BE2C (cell line): ENCODE results near the gene SAMHD1.
A peak's percentile ranks its signal among the peaks of the same experiment; 100 is the strongest.

ENCODE experiments used
- DNase-seq: peaks from one replicate; pipeline ENCODE4 v3.0.0-alpha.2; 2020
- H3K27me3 ChIP-seq: fragments of 250-450 bp; sonication (Bioruptor Pico); 2 replicates; pipeline ENCODE4 v1.5.1; 2020; ENCODE audit warnings: mild to moderate bottlenecking
- H3K36me3 ChIP-seq: fragments of 250-450 bp; sonication (Bioruptor Pico); 2 replicates; pipeline ENCODE4 v1.5.1; 2020; ENCODE audit warnings: mild to moderate bottlenecking
- H3K4me1 ChIP-seq: fragments of 250-450 bp; sonication (Bioruptor Pico); 2 replicates; pipeline ENCODE4 v1.5.1; 2020
- H3K4me3 ChIP-seq: 2 replicates; pipeline ENCODE4 v1.5.1; 2011; ENCODE audit warnings: low read depth, low read length
- H3K9me3 ChIP-seq: fragments of 250-450 bp; sonication (Bioruptor Pico); 2 replicates; pipeline ENCODE4 v1.5.1; 2020
- TF ChIP-seq, protein P1 (sequence below): IDR thresholded peaks from 2 replicates; pipeline ENCODE4 v1.5.1; 2012; ENCODE audit warnings: mild to moderate bottlenecking, low read depth, low read length

Gene SAMHD1

DNA sequence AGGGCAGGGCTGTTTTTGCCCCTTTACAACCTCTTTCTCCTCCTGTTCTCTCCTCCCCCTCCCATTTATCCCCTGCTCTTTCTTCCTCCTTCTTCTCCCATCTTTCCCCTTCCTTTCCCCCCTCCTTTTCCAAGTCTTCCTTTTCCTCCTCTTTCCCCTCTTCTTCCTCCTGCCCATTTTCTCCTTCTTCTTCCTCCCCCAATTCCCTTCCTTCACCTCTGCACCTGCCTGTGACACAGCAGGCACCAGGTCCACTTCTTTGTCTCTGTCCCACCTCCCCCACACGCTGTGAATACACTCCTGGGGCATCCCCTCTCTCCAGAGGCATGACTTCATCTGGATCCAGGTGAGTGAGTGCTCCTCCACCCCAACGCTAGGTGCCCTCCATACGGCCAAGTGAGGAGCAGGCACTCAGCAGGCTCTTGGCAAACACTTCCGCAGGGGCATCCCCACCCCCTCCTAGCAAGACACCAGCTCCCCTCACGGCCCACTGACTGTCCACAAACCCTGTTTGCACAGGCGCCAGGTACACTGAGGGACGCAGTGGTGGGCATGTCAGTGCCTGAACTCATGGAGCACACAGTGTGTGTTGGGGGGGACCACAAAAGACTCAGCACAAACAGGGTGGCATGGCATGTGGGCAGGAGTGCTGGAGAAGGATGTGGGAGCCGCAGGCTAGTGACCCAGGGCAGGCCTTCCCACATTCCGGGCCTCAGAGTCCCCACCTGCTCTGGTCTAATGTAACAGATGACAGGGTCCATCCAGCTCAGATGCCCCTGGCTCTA is 86.2 kb downstream of the SAMHD1 start:
- Histone ChIP-seq H3K27me3 (no peaks in the 10 kb centered on the region), H3K4me3 (no peak overlapping the region), H3K9me3 (no peaks in the 10 kb centered on the region), H3K4me1 (no peaks in the 10 kb centered on the region), H3K36me3 (peaks cover 7% of the 10 kb centered on the region)
- TF ChIP-seq, protein P1, sequence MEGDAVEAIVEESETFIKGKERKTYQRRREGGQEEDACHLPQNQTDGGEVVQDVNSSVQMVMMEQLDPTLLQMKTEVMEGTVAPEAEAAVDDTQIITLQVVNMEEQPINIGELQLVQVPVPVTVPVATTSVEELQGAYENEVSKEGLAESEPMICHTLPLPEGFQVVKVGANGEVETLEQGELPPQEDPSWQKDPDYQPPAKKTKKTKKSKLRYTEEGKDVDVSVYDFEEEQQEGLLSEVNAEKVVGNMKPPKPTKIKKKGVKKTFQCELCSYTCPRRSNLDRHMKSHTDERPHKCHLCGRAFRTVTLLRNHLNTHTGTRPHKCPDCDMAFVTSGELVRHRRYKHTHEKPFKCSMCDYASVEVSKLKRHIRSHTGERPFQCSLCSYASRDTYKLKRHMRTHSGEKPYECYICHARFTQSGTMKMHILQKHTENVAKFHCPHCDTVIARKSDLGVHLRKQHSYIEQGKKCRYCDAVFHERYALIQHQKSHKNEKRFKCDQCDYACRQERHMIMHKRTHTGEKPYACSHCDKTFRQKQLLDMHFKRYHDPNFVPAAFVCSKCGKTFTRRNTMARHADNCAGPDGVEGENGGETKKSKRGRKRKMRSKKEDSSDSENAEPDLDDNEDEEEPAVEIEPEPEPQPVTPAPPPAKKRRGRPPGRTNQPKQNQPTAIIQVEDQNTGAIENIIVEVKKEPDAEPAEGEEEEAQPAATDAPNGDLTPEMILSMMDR = no peak
- no peak for DNase-seq

DNA sequence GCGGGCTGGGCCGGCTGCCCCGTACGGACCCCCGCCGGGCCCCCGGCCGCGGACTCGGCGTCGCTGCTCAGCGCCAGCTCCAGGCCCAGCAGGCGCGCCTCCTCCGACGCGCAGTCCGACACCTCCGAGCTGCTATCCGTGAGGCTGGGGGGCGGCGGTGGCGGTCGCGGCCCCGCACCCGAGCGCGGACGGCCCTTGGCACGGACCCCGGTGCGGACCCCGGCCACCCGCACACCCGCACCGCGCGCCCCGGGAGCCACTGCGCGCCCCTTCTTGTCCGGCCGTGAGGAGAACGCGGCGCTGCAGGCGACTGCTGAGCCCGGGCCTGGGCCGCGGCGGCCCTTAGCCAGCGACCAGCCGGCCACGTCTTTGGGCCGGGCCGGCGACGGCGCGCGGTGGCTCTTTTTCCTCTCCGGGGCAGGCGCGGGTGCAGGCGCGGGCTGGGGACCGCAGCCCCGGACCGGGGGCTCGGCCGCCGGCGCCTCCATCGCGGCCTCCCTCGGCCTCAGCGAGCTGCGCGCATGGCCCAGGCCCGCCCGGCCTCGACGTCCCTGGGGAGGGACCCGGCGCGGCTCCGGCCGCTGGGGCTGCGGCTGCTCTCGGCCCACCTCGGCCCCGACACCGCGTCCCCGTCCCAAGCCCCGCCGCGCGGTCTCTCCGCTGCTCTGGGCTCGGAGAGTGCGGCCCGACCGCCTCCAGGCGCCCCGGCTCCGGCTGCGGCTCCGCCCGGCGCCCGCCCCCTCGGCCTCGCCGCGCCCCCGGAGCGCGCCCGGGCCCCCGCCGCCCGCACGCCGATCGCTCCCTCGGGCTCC is 88.4 kb downstream of the SAMHD1 start:
- Histone ChIP-seq H3K27me3 (no peaks in the 10 kb centered on the region), H3K4me3 (peak overlapping the region; percentile 90), H3K9me3 (no peaks in the 10 kb centered on the region), H3K4me1 (no peaks in the 10 kb centered on the region), H3K36me3 (peaks cover 8% of the 10 kb centered on the region)
- TF ChIP-seq, protein P1 = no peak
- no peak for DNase-seq

DNA sequence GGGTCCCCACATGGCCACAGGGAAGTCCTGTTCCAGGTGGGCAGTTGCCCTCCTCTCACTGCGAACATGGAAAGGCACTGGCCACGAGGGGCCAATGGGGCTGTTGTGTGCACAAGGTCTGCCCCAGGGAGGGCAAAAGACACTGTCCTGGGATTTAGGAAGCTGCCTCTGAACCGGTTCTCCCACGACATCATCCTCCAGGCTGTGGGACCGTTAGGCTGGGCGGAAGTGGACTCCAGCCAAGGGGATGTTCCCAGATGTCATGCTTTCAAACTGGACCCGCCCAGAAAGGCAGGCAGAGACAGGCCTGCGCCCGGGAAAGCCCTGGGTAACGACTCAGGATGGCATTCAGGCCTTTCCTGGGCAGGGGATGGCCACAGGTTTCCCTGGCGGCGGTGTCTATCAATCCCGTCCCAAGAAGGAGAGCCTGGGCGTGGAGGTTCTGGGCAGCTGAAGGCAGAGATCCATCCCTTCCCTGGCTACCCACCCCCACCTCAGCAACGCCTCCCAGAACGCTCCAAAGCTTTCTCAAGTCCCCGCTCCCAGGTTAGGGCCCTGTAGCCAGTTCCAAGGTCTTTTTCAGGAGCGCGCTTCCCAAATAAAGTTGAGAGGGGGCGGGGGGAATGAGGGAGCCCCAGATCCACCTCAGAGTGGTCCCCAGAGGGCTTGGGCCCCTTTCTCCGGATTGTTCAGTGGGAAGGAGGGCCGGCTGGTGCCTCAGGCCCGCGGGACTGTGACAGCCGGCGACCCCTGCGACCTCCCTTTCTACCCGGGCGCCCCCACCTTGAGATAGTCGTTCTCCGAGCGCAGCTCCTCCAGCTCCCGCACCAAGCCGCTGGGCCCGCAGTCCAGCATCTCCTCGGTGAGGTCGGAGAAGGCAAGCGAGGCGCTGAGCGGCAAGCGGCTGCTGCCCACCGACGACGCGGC is 89.4 kb downstream of the SAMHD1 start:
- Histone ChIP-seq H3K4me3 (peak overlapping the region; percentile 90), H3K36me3 (peaks cover 10% of the 10 kb centered on the region), H3K27me3 (no peaks in the 10 kb centered on the region), H3K4me1 (no peaks in the 10 kb centered on the region), H3K9me3 (no peaks in the 10 kb centered on the region)
- peak; percentile 88 for DNase-seq
- TF ChIP-seq, protein P1 = no peak

DNA sequence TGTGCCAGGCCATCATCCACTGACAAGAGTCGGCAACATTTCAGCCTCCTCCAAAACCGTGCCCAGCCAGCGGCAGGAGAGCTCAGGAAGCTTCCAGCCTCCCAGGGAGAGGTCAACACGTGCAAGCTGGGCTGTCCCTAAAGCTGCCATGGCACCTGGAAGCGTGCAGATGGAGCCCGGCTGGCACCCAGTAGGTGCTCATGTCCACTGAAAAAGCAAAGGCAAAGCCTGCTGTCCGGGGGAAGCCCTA is 90.0 kb downstream of the SAMHD1 start:
- DNase-seq = no peak
- TF ChIP-seq, protein P1 = no peak

DNA sequence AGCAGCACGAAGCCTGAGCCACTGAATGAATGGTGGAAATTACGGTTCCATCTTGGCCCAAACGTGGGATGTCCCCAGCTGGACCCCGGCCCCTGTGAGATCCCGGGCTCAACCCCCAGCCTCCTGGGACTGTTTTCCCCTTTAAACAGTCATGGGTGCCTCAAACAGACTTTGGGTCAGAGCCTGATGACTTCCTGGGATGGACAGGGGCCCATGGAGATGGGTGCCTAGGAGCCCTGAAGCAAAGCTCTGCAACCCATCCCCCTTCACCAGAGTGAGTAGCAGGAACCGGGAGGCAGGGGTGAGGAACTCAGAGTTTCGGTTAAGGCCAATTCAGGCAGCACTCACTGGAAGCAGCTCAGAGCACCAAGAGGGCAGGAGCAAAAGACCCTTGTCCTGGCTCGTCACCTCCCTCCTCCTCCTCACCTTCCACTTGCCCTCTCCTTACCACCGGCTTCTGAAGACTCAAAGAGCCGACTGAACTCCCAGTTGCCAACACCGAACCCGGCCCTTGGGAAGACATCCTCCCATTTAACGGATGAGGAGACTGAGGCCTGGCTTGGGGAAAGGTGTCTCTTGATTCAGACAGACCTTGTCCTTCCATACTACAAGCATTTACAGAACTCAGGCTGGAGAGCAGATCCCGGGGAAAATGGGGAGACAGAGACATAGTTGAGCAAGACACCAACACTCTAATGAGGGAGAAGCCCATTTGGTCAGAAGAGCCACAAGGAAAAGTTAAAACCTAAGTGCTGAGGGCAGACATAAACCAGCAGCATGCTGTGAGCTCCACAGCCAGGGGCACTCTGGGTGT is 90.5 kb downstream of the SAMHD1 start:
- TF ChIP-seq, protein P1 = no peak
- no peaks in the 10 kb centered on the region; the same call in 1 of the 2 replicates for H3K4me1 ChIP-seq
- H3K4me3 ChIP-seq = peak overlapping the region; percentile 90
- no peak for DNase-seq
- H3K9me3 ChIP-seq = no peaks in the 10 kb centered on the region
- H3K27me3 ChIP-seq = no peaks in the 10 kb centered on the region
- H3K36me3 ChIP-seq = peaks cover 10% of the 10 kb centered on the region

More for the DNA sequence above, 90.0 kb downstream of the SAMHD1 start:
- no peaks in the 10 kb centered on the region for H3K27me3 ChIP-seq
- no peaks in the 10 kb centered on the region; the same call in 1 of the 2 replicates for H3K4me1 ChIP-seq
- H3K9me3 ChIP-seq = no peaks in the 10 kb centered on the region
- peaks cover 10% of the 10 kb centered on the region for H3K36me3 ChIP-seq
- peak overlapping the region; percentile 90 for H3K4me3 ChIP-seq
